Measurements from ENCODE around the gene GNAS-AS1.

DNA sequence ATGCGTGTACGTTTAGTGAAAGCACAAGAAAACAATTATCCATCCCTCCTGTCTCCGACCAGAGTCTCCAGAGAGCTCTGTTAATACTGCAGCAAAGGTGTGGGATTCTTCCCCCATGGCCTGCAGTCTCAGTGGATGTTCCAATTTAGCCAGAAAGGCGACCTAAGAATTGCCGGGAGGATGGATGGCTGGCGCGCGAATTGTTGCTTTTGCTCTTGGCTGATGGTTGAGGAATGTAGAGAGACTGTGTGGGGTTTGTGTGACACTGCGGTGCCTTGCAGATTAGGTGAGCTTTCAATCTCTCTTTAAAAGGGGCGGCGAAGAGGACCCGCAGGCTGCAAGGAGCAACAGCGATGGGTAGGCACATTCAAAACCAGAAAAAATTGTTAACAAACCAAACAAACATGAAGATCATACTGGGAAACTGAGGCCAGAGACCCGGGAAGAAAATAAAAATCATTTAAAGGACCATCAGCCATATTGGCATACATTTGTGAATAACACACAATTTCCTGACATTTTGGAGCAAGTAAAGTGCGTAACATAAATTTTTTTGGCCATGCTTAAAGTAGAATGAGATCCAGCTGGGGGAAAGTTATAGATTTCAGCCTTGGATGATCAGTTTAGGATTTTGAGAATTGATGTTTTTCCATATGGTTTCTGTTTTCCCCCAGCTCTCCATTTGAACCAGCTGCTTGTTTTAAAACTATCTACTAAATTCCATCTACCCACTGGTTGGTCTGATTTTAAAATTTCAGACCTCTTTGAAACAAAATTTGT lies 48.1 kb upstream of the GNAS-AS1 start:
- TF ChIP-seq, protein P1, sequence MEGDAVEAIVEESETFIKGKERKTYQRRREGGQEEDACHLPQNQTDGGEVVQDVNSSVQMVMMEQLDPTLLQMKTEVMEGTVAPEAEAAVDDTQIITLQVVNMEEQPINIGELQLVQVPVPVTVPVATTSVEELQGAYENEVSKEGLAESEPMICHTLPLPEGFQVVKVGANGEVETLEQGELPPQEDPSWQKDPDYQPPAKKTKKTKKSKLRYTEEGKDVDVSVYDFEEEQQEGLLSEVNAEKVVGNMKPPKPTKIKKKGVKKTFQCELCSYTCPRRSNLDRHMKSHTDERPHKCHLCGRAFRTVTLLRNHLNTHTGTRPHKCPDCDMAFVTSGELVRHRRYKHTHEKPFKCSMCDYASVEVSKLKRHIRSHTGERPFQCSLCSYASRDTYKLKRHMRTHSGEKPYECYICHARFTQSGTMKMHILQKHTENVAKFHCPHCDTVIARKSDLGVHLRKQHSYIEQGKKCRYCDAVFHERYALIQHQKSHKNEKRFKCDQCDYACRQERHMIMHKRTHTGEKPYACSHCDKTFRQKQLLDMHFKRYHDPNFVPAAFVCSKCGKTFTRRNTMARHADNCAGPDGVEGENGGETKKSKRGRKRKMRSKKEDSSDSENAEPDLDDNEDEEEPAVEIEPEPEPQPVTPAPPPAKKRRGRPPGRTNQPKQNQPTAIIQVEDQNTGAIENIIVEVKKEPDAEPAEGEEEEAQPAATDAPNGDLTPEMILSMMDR (IDR thresholded peaks at IDR 0.05) = no peak
- TF ChIP-seq POLR2AphosphoS5 (IDR thresholded peaks at IDR 0.05) (no peak), POLR2A (IDR thresholded peaks at IDR 0.05) (no peak)
